Measurements from ENCODE around the gene PRRT1.
A peak's percentile ranks its signal among the peaks of the same experiment; 100 is the strongest.

PRRT1 gene

GRCh38 chr6:32154514-32155161 lies 2.9 kb upstream of the PRRT1 start:
- peak; percentile 27; the same call in 1 of the 2 replicates for TF ChIP-seq CTCF (IDR thresholded peaks at IDR 0.05; ENCODE audit: low read depth, low read length)
- peak overlapping the region; percentile 73 for H3K4me3 ChIP-seq (ENCODE audit: low read depth, low read length)

- TF ChIP-seq CTCF (IDR thresholded peaks at IDR 0.05; ENCODE audit: low read depth, low read length), result no peak
These were observed 2.1 kb upstream of the PRRT1 start, which contains the start of gene PPT2 for GRCh38 chr6:32153564-32154513. Gene PPT2 (plus strand): TSS chr6:32154141. CDS start chr6:32154595, 454 bp downstream.

GRCh38 chr6:32152769-32153563 lies 1.2 kb upstream of the PRRT1 start:
- TF ChIP-seq CTCF (IDR thresholded peaks at IDR 0.05; ENCODE audit: low read depth, low read length), result no peak
- peak overlapping the region; percentile 73 for H3K4me3 ChIP-seq (ENCODE audit: low read depth, low read length)

More at GRCh38 chr6:32153564-32154513, 2.1 kb upstream of the PRRT1 start, which contains the start of gene PPT2:
- H3K4me3 ChIP-seq (ENCODE audit: low read depth, low read length), result peak within 1 kb of the TSS; percentile 73

GRCh38 chr6:32151181-32151862 lies 417 bp downstream of the PRRT1 start:
- H3K4me3 ChIP-seq (ENCODE audit: low read depth, low read length), result peak overlapping the region; percentile 38
- no peak for TF ChIP-seq CTCF (IDR thresholded peaks at IDR 0.05; ENCODE audit: low read depth, low read length)

GRCh38 chr6:32149932-32150870 lies 1.5 kb downstream of the PRRT1 start:
- no peak overlapping the region for H3K4me3 ChIP-seq (ENCODE audit: low read depth, low read length)
- TF ChIP-seq CTCF (IDR thresholded peaks at IDR 0.05; ENCODE audit: low read depth, low read length), result no peak

Measured in WI38 (cell line).